C4-2B (cell line): ENCODE data around the gene CSNK1A1.
"Not testable (repeated sequence)": the region's sequence is repeated elsewhere in the genome, so short reads cannot be mapped to it uniquely, and the experiment has no call there.

Source experiments
- H3K27ac ChIP-seq: fragments of 450-650 bp; 2 replicates; pipeline ENCODE4 v1.5.1; 2017
- CTCF ChIP-seq: fragments of 450-650 bp; conservative IDR thresholded peaks from 2 replicates; pipeline ENCODE4 v1.5.1; 2017; ENCODE audit warnings: mild to moderate bottlenecking
- ZFX ChIP-seq: fragments of 450-650 bp; IDR thresholded peaks from 2 replicates; pipeline ENCODE4 v1.6.1; 2017

The CSNK1A1 gene

GRCh38 chr5:149514512-149514911 lies 36.7 kb downstream of the CSNK1A1 start:
- TF ChIP-seq ZFX (no peak), CTCF (no peak)
- H3K27ac ChIP-seq, result no peak overlapping the region

GRCh38 chr5:149513372-149513947 lies 37.8 kb downstream of the CSNK1A1 start:
- not testable (repeated sequence) for H3K27ac ChIP-seq

- TF ChIP-seq CTCF (no peak), ZFX (no peak)
These were observed 41.1 kb downstream of the CSNK1A1 start for GRCh38 chr5:149510136-149510535.

GRCh38 chr5:149504677-149505076 lies 46.6 kb downstream of the CSNK1A1 start:
- no peak overlapping the region for H3K27ac ChIP-seq
- TF ChIP-seq ZFX (no peak), CTCF (no peak)

More at GRCh38 chr5:149510136-149510535, 41.1 kb downstream of the CSNK1A1 start:
- H3K27ac ChIP-seq, result no peak overlapping the region

DNA sequence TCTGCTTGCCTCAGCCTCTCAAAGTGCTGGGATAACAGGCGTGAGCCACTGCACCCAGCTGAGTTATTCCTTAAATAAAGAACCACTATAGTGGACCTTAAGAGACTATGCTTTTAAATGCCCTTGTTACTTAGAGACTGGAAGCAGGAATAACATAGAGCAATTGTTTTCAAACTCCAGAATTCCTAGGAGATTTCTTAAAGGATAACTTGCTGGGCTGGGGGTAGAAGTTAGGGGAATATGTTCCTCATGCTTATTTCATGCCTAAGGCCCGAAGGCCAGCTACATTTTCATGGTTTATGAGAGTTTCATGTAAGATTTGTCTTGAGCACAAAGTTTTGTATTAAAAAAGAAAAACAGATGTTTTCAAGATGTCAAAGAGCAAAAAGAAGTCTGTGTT lies 48.2 kb downstream of the CSNK1A1 start:
- no peak overlapping the region for H3K27ac ChIP-seq
- no peak for TF ChIP-seq ZFX
- no peak for TF ChIP-seq CTCF

- no peak overlapping the region for H3K27ac ChIP-seq
- TF ChIP-seq CTCF (no peak), ZFX (no peak)
These were observed 50.2 kb downstream of the CSNK1A1 start for GRCh38 chr5:149500922-149501582.

DNA sequence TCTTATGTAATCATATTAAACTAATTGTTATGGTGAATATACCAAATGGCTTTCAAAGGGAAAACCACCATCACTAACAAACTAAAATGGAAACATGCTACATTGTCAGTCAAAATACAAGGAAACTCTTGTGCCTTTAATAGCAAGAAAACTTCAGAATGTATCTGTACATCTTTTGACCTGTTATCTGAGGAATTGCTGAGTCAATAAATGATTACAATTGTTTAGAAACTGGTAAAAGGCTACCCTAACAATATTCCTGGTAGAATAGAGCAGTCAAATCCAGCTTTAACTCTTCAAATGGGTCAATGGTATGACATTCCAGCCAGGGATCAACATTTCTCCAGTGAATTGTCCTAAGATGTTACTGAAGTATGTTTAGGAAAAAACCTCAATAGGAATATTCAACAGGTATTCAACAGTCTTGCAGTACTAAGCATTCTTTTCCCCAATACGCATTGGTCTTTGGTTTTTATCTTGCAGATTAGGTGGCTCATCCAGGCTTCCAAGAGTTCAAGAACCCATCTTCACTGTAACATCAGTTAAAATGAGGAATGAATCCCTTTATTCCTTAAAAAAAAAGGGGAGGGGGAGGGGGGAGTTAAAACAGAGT lies 52.4 kb downstream of the CSNK1A1 start:
- H3K27ac ChIP-seq, result no peak overlapping the region
- no peak for TF ChIP-seq CTCF
- TF ChIP-seq ZFX, result no peak

DNA sequence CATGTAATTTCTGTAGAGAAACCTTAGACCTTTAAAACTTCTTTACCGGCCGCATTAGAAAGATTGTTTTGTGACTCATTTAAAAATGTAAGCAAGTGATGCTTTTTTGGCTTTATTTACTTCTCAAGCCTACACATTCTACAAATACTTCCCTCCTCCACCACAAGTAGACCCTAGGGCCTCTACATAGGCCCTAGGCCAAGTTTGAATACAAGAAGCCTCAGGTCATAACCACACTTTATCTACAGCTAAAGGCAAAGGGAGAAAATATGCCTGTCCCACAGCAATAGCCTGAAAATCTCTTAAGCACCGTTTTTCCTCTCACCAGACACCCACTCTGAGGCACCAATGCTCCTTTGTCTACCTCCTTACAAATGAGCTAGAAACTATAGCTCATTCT lies 53.9 kb downstream of the CSNK1A1 start:
- TF ChIP-seq CTCF, result no peak
- TF ChIP-seq ZFX, result no peak
- H3K27ac ChIP-seq, result no peak overlapping the region
